Measurements from ENCODE around the gene ERP27. TPM values are rescaled to one million over a fixed set of nuclear protein-coding genes. Genes with fewer than 3 reads are reported as not detected.
A peak's percentile ranks its signal among the peaks of the same experiment; 100 is the strongest.

ERP27 gene
- total RNA-seq, 3 donors from 2014 or later: 0.96 to 8.5 (median 7.8) TPM

DNA sequence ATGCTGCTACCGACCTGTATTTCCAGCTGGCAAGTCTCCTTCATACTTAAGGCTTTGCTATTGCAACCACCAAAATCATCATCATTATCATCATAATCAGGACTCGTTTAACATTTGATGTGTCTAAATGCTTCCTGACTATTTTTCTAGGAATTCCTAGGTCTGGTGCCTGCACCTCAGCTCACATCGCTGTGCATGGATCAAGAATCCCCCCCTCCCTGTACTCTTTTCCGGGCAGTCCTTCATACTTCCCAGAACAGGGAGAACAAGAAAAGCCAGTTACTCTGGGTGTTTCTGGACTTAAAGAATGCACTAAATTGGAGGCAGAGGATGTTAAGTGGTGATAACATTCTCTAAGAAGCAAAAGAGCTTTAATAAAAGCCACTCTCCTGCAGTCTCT, 9.4 kb downstream of the ERP27 start:
- H3K27me3 ChIP-seq: no peaks in the 10 kb centered on the region
- intact Hi-C loops (cut with DNase I; ENCODE audit: low total_unique reads): no loop called here
- no peaks in the 10 kb centered on the region for H3K9me3 ChIP-seq
- peak overlapping the region in 2 of 3 donors; percentile 10 to 26 for H3K4me3 ChIP-seq
- DNase-seq (ENCODE audit: low spot score in 2 of 2): peak in 1 of 2 donors; percentile 49
- H3K4me1 ChIP-seq: peaks cover 4 to 6% of the 10 kb centered on the region in 2 donors
- H3K27ac ChIP-seq: peak overlapping the region; percentile 7 to 31
- H3K36me3 ChIP-seq: no peaks in the 10 kb centered on the region
- no peak for TF ChIP-seq POLR2A (IDR thresholded peaks at IDR 0.05)
- TF ChIP-seq, protein P1, sequence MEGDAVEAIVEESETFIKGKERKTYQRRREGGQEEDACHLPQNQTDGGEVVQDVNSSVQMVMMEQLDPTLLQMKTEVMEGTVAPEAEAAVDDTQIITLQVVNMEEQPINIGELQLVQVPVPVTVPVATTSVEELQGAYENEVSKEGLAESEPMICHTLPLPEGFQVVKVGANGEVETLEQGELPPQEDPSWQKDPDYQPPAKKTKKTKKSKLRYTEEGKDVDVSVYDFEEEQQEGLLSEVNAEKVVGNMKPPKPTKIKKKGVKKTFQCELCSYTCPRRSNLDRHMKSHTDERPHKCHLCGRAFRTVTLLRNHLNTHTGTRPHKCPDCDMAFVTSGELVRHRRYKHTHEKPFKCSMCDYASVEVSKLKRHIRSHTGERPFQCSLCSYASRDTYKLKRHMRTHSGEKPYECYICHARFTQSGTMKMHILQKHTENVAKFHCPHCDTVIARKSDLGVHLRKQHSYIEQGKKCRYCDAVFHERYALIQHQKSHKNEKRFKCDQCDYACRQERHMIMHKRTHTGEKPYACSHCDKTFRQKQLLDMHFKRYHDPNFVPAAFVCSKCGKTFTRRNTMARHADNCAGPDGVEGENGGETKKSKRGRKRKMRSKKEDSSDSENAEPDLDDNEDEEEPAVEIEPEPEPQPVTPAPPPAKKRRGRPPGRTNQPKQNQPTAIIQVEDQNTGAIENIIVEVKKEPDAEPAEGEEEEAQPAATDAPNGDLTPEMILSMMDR (IDR thresholded peaks at IDR 0.05): no peak
- TF ChIP-seq POLR2AphosphoS5 (IDR thresholded peaks at IDR 0.05): peak in 2 of 3 donors; percentile 56 to 83

DNA sequence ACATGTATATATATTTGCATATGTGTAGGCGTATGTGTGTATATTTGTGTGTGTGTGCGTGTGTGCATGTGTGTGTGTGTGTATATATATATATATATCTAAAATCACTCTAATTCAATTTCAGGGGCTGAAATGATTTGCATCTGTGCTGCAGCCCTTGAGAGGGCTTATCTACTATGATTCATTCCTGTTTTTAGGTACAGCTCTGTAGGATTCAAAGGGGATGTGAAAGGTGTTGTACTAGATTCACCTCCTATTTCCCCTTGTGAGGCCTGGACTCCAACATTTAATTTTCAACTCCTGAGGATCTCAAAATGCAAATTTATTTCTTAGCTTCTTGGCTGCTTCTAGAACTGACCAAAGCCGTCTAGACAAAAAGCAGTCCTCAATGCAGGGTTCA, 11.1 kb downstream of the ERP27 start:
- Histone ChIP-seq H3K4me3 (no peak overlapping the region), H3K27me3 (no peaks in the 10 kb centered on the region), H3K36me3 (no peaks in the 10 kb centered on the region), H3K4me1 (peaks cover 4 to 6% of the 10 kb centered on the region in 2 donors), H3K9me3 (no peaks in the 10 kb centered on the region), H3K27ac (no peak overlapping the region)
- intact Hi-C loops (cut with DNase I; ENCODE audit: low total_unique reads): no loop called here
- DNase-seq (ENCODE audit: low spot score in 2 of 2): no peak
- TF ChIP-seq, protein P1 (IDR thresholded peaks at IDR 0.05): no peak
- TF ChIP-seq POLR2AphosphoS5 (IDR thresholded peaks at IDR 0.05) (no peak), POLR2A (IDR thresholded peaks at IDR 0.05) (no peak)

DNA sequence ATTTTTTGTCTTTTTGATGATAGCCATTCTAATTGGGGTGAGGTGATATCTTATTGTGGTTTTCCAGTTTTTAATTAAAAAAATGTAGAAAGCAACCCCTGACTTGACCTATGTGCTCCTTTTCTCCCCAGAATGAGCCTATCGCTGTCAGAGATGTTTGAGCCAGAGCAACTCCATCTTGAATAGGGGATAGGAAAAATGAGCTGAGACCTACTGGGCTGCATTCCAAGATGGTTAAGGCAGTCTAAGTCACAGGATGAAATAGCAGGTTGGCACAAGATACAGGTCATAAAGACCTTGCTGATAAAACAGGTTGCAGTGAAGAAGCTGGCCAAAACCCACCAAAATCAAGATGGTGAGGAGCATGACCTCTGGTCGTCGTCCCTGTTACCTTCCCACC, 13.8 kb downstream of the ERP27 start:
- TF ChIP-seq, protein P1 (IDR thresholded peaks at IDR 0.05): no peak
- no peak for TF ChIP-seq POLR2AphosphoS5 (IDR thresholded peaks at IDR 0.05)
- TF ChIP-seq POLR2A (IDR thresholded peaks at IDR 0.05): no peak
- H3K27me3 ChIP-seq: no peaks in the 10 kb centered on the region
- DNase-seq (ENCODE audit: low spot score in 2 of 2): no peak
- no peaks in the 10 kb centered on the region for H3K9me3 ChIP-seq
- intact Hi-C loops (cut with DNase I; ENCODE audit: low total_unique reads): no loop called here
- H3K27ac ChIP-seq: no peak overlapping the region
- peaks cover 4 to 6% of the 10 kb centered on the region in 2 donors for H3K4me1 ChIP-seq
- no peaks in the 10 kb centered on the region for H3K36me3 ChIP-seq
- no peak overlapping the region for H3K4me3 ChIP-seq

DNA sequence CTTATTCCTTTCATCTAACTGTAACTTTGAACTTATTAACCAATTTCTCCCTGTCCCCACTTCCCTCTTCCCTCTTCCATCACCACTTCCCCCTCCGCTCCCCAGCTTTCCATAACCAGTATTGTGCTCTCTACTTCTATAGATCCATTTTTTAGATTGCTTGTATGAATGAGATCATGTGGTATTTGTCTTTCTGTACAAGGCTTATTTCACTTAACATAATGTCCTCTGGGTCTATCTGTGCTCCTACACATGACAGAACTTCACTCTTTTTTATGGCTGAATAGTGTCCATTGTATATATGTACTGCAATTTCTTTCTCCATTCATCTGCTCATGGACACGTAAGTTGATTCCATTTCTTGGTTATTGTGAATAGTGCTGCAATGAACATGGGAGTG, 14.4 kb downstream of the ERP27 start:
- Histone ChIP-seq H3K4me3 (no peak overlapping the region), H3K27ac (no peak overlapping the region), H3K27me3 (no peaks in the 10 kb centered on the region), H3K9me3 (no peaks in the 10 kb centered on the region), H3K36me3 (no peaks in the 10 kb centered on the region), H3K4me1 (peaks cover 4 to 6% of the 10 kb centered on the region in 2 donors)
- intact Hi-C loops (cut with DNase I; ENCODE audit: low total_unique reads): no loop called here
- DNase-seq (ENCODE audit: low spot score in 2 of 2): no peak
- TF ChIP-seq POLR2AphosphoS5 (IDR thresholded peaks at IDR 0.05): no peak
- TF ChIP-seq, protein P1 (IDR thresholded peaks at IDR 0.05): no peak
- no peak for TF ChIP-seq POLR2A (IDR thresholded peaks at IDR 0.05)

DNA sequence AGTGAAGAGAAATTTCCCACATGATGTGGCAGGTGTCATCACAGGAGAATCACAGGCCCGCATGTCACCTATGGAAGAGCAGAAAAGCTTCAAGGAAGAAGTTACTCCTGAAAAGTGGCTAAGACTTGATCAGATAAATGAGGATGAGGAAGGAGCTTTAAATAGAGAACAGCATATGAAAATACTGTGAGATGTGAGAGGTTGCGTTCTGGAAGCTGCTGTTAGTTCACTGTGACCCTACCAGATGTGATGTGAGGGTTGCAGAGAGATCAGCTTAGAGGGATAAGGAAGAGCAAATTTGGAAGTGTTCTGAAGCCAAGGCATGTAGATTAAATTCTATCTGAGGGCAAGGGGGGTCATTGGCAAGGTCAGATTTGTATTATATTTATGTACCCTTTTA, 17.1 kb downstream of the ERP27 start:
- TF ChIP-seq POLR2AphosphoS5 (IDR thresholded peaks at IDR 0.05) (no peak), POLR2A (IDR thresholded peaks at IDR 0.05) (no peak)
- TF ChIP-seq, protein P1 (IDR thresholded peaks at IDR 0.05): no peak
- H3K27me3 ChIP-seq: no peaks in the 10 kb centered on the region
- no peaks in the 10 kb centered on the region for H3K36me3 ChIP-seq
- intact Hi-C loops (cut with DNase I; ENCODE audit: low total_unique reads): no loop called here
- no peaks in the 10 kb centered on the region for H3K9me3 ChIP-seq
- H3K27ac ChIP-seq: no peak overlapping the region
- no peaks in the 10 kb centered on the region for H3K4me1 ChIP-seq
- no peak for DNase-seq (ENCODE audit: low spot score in 2 of 2)
- no peak overlapping the region for H3K4me3 ChIP-seq
